Central memory CD4-positive, alpha-beta T cell (primary cell): ENCODE results near the gene UTP3.
"Not testable (repeated sequence)": the region's sequence is repeated elsewhere in the genome, so short reads cannot be mapped to it uniquely, and the experiment has no call there.

Experiments
- DNase-seq: peaks from one replicate; pipeline ENCODE4 v3.0.0; 2022
- total RNA-seq, 3 experiments: gene quantifications; one replicate each; lab custom pipeline; 2026; lab: John Stamatoyannopoulos, UW

UTP3 gene, protein sequence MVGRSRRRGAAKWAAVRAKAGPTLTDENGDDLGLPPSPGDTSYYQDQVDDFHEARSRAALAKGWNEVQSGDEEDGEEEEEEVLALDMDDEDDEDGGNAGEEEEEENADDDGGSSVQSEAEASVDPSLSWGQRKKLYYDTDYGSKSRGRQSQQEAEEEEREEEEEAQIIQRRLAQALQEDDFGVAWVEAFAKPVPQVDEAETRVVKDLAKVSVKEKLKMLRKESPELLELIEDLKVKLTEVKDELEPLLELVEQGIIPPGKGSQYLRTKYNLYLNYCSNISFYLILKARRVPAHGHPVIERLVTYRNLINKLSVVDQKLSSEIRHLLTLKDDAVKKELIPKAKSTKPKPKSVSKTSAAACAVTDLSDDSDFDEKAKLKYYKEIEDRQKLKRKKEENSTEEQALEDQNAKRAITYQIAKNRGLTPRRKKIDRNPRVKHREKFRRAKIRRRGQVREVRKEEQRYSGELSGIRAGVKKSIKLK
- 17.6 to 65.1 (median 36.7) reads per million in 3 experiments for total RNA-seq

DNA sequence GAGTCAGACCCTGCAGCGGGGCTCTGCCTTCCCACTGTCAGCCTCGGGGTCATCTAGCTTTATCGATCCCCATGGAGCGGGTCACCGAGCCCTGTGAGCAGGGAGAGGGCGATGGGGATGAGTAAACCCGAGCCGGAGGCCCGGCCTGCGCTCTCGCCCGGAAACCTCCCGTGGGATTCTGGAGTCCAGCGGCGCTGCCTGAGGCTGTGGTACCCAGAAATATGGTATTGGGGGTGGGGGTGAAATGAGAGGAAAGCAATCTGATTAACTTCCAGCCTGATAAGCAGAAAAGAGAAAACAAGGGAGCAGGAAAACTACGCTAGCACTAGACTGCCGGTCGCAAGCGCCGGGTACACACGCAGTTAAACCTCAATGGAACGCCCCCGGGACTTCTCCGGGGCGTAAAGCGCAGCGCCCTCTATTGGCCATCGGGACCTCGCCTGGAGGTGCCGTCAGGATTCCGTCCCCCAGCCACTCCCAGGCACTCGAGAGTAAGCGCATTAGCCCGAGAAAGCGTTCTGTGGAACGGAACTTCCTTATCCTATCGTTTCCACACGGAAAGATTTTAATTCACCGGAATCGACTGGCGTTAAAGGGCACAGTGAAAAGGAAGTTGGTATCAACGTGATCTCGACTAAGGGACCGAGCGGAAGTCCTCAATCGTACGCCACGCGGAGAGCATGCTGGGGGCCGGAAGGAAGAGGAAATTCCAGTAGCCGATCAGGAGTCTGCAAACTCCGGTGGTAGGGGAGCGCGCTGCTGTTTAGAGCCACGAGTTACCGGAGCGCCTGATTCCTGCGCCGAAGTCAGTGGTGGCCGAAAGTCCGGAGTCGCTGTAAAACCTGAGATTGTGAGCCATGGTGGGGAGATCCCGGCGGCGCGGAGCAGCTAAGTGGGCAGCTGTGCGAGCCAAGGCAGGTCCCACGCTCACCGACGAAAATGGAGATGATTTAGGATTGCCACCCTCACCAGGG lies at the start of gene UTP3:
Gene UTP3 (plus strand): TSS at position 712 of the 974 bp plus-strand sequence. CDS start 146 bp downstream, at position 858.
- peak; percentile 91 for DNase-seq

DNA sequence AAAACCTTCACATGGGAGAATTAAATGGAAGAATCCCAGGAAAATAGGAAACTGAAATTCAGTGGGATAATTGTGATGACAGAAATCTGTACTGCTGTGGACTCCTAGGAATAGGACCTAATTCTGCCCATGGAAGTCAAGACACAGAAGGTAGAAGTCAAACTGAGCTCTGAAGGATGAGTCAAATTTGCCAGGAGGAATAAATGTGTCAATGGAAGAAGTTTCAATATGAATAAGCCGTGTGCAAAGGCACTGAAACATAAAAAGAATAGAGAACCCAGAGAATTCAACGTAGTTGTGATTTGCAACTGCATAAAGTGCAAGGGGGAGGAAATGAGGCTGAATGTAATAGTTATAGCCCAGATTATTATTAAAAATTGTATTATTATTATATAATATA lies 48.1 kb upstream of the UTP3 start:
- no peak for DNase-seq

DNA sequence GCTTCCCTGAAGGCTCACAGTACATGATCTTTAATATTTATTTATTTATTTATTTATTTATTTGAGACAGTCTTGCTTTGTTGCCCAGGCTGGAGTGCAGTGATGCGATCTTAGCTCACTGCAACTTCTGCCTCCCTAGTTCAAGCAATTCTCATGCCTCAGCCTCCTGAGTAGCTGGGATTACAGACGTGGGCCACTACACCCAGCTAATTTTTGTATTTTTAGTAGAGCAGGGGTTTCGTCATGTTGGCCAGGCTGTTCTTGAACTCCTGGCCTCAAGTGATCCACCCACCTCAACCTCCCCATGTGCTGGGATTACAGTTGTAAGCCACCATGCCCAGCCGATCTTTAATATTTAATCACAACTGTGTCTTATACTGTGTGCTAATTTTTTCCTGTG lies 37.6 kb upstream of the UTP3 start:
- DNase-seq, result not testable (repeated sequence)

DNA sequence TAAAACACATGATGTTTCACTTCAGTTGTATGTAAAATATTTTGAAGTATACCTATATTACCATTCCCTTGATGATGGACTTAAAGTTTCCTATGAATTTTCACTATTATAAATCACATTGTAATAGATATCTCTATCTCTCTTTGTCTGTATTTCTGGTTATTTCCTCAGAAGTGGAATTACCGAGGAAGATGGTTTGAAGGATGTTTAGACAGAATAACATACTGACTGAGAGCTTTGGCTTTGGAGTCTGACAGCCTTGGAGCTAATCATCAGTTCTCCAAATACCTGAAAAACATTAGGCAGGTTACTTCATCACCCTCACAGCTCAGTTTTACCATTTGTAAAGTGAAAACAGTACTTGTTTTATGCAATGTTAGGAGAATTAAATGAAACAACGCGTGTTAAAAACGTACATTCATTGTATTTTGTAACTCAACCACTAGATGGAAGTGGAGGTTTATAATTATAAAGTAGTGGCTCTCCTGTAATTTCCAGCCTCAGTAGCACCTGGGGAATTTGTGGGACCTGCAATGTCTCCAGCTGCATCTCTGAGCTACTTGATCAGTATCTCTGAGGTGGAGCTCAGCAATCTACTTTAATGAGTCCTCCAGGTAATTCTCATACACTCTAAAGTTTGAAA lies 36.3 kb upstream of the UTP3 start:
- peak; percentile 29 for DNase-seq

DNA sequence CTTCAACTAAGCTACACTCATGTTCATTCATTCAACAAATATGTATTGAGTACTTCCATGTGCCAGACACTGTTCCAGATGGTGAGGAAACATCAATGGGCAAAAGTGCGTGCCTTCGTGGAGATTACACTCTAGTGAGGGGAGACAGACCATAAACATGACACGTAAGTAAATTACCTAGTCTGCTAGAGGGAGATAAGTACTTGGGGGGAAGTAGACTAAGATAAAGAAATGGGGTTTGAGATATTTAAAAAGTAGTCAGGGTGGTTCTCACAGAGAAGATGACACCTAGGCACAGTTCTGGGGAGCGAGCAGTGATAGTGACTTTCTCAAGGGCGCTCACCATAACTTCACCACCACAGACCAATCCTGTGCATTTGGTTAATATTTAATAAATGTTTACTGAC lies 33.7 kb upstream of the UTP3 start:
- no peak for DNase-seq

DNA sequence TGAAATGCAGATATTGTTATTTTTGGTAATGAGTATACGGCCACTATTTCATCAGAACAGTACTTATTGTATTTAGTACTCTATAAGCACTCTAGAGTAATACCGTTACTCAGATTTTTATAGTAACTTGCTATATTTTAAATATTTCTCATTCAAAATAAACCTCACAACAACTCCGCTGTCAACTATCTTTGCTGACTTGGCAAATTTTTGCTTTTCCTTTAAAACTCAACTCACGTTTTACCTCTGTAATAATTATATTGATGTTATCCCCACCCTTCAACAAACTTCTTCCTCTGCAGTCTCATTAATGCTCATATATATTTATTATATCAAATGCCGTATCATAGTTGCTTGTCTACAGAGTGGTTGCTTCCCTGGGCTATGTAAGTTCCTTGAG lies 31.0 kb upstream of the UTP3 start:
- no peak for DNase-seq

DNA sequence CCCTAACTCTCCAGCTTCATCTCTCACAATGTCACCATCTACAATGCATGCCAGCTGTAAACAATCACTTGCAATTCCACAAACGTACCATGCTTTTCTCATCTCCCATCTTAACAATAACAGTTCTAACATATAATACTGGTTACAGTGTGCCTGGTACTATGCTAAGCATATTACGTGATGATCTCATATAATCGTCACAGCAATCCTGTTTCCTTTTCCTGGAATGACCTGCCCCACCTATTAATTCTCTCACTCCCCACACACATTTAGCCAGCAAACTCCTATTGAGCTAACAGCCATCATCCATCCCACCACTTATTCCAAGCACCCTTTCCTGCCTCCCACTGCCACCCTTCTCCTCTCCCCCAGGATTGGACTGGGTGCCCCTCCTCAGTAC lies 29.9 kb upstream of the UTP3 start:
- no peak for DNase-seq

DNA sequence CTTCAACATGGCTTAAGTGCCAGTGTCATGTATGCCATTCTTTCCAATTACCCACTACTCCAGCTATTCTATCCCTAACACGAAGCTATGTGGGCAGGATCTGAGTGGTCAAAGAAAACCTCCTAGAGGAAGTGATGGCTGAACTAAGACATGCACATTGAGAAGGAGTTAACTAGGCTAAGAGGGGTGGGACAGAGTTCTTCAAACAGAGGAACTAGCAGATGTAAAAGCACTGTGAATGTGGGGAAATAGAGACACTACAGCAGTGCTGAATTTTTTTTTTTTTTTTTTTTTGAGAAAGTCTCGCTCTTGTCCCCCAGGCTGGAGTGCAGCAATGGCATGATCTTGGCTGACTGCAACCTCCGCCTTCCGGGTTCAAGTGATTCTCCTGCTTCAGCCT lies 28.2 kb upstream of the UTP3 start:
- DNase-seq, result no peak

DNA sequence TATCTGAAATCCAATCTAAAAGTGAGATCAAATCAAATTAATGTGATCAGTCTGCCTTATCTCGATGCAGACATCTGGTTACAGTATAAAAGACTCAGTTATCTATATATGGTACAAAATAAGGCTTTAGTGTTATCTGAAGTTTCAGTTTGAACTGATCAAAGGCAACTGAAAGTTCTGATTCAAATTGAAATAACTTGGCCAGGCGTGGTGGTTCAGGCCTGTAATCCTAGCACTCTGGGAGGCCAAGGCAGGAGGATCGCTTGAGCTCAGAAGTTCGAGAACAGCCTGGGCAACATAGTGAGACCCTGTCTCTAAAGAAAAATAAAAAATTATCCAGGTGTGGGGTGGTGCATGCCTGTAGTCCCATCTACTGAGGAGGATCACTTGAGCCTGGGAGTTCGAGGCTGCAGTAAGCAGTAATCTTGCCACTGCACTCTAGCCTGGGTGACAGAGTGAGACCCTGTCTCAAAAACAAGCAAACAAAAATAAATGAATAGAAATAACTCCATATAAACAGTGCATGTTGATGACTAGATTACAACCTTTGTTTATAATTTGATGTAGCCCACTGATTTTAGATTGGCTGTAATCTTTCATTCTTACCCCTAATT lies 26.9 kb upstream of the UTP3 start:
- not testable (repeated sequence) for DNase-seq

DNA sequence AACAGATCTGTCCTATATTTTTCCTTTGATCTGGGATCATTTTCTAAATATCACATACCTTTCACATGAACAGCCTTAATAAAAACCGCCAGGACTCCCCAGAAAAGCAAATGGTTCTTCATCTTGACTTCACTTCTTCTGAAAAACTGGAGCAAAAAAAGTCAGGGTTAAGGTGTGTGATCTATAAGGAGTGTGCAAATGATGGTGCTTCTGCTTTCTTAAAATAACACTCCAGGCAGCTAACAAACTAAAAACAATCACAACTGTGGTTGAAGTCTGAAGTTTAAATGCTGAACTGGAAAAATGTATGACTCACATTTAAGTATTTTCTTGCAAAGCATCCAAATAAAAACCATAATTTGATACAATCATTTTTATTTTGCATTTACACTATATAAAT lies 22.0 kb upstream of the UTP3 start, which contains the start of gene JCHAIN:
Gene JCHAIN (minus strand): TSS at position 140 of the 400 bp plus-strand sequence. CDS start 18 bp downstream, at position 122.
- no peak for DNase-seq

DNA sequence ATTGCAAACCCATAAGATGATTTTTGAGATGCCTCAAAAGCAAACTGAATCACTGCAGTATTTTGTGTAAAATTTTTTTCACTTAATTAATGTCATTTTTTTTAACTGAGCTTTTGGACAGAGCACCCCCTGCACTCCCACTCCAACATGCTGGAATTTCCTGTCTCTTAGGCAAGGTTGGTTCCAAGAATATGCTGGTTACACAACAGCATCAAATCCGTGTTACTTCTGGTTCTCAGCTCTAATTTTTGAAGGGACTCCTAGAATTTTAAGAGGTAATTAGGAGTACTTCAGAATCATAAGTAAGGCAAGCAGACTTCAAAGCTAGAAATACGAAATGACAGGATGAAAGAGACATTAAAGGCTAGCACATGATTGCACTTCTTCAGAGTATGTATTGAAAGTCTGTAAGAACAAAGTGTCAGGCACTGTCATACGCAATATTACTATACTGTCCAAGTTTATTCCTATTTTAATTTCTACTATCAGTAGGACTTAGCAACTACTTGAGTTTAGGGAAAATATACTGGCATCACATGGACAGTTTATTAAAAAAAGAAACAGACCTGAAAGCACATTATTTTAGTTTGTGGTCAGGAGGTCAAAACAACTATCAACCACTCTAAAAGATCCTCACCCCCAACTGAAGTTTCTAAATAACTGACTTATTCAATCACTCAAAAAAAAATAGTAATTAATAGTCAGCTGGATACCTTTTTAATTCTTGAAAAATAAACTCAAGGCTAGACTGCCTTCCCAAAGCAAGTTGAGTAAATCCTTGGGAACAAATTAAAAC lies 20.4 kb upstream of the UTP3 start:
- no peak for DNase-seq

DNA sequence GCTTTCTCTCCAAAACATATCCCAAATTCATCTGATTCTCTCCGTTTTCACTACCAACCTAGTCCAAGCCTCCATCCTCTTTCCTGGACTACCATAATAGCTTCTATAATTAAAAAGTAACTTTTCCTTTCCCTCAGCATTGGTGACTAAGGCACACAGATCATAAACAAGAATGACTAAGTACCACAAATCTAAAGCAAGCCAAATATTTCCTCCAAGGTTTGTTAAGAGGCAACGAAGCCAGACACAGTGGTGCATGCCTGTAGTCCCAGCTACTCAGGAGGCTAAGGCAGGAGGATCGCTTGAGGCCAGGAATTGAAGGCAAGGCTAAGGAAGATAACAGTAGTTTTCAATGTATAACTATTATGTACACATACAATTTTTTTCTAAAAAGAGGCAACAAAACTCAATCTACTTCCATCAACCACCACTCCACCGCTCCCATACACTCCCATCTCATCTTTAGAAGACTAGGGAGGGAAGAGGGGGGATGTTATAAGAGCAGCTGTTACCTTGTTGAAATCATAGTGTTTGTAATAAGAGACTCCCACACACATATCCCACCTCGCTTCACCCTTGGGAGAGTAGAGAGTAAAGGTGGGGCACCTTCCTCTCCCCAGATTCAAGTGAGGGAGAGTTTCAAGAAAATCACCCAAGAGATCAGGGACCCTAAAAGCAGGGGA lies 17.9 kb upstream of the UTP3 start:
- no peak for DNase-seq

DNA sequence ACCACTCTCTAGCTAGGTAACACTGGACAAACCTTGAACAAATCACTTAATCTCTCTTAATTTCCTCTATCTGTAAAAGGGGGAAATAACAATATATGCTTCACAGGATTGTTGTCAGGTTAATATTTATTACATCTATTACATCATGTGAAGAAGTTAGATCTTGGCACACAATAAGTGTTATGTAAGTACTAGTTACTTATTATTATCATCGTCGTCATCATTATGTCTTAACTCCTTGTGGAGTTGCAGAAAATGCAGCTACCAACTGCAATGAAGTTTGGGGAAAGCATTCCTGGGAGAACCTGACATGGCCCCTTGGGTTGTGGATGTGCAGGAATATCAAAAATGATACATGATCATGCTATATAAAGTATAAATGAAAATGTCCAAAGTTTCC lies 17.2 kb upstream of the UTP3 start:
- DNase-seq, result no peak

DNA sequence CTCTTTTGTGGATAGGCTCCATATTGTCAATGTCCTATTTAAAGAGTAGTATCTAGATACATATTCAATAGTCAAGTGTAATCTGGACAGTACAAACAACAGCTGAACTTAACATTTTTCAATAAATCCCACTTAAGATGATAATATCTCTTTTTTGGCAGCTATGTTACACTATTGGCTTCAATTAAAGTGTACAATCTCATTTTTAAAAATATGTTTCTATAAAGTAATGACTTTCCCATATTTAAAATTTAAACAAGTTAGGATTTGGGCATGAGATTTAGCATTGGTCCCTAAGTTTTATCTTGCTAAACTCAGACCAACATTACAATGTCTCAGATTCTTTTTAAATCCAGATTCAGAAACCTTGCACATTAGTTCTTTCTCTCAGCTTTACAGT lies 14.1 kb upstream of the UTP3 start:
- DNase-seq, result no peak

DNA sequence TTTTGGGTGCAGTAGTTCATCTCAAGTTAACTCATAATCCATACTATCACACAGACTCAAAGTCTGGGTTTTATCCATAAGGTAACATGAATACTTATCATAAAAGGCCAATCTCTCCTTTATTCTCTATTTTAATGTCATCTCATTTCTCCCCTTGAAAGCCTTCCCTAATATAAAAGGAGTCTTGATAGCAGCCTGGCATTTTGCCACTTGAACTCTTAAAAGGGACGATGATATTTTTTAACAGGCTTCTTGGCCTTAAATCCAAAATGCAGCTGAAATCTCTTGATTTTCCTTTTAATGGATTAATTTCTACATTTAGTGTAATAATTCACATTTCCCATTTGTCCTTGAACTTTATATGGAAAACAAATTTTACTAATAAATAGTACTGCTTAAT lies 13.6 kb upstream of the UTP3 start:
- DNase-seq, result no peak

DNA sequence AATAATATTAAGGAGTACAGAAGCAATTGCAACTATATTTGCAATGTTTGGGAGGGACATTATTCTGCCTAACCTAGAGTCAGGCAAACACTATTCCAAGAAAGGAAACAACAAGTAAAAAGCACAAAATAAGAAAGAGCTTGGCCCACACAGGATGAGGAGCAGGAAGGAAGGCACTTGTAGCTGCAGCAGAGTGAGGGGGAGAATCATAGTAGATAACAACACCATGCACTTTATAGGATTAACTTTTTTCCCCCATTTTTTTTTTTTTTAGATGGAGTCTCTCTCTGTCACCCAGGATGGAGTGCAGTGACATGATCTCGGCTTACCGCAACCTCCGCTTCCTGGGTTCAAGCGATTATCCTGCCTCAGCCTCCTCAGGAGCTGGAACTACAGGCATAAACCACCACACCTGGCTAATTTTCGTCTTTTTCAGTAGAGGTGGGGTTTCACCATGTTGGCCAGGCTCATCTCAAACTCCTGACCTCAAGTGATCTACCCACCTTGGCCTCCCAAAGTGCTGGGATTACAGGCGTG lies 11.7 kb upstream of the UTP3 start:
- DNase-seq, result no peak

DNA sequence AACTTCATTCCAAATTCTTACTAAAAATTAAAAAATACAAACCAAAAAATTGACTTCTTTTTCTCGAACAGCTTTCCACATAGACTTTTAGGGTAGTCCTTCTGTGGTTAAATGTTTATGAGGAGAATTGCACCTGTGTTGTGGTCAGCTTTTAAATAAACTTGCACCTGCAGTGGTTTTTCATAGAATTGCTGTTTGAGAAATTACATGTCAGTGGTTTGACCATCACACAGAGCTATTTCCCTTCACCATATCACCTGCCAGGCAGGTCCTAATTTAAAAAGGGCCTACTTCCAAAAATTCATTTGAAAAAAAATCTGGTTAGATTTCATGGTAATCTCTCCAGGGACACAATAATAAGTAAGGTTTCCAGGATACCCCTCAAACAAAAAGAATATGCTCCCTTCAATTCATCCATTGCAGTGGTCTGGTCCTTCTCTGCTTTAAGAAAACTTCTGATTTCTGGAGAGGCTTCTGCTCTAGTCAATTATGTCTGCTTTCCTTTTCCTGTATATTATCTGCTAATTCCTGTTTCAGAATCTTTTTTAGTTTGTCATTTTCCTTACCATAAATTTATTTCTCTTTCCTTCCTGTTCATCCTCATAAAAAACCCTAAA lies 9.8 kb upstream of the UTP3 start:
- DNase-seq, result no peak

DNA sequence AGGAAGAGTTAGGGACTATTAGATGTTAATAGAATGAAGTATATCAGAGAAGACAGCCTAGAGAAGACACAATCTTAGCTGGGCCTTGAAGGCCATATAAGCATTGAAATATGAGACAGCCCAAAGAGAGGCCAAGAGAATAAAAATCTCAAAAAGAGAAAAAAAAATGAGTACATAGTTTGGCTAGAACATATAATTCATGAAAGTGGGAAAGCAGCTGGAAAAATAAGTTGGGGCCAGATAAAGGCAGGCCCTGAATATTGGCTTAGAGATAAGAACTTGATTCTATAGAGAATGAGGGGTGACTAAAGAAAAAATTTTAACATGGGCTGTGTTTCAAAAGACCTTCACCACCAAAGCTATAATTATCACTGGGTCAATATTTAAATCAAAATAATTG lies 7.4 kb upstream of the UTP3 start:
- DNase-seq, result no peak

DNA sequence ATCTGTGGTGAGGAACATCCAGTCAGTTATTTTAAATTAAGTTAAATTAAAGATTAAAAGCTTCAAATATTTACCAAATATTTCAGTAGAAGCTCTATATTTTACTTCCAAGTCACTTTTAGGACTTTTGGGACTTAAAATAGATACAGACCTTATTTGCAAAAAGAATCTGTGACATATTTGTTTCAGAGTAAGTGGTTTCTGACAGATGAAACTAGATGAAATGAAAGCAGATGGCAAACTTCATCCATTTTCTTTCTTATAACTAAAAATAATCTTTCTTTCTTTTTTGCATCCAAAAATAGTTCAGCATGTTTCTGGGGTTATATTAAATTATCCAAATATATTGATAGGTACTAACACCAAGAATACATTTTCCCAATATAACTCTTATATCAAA lies 6.6 kb upstream of the UTP3 start:
- DNase-seq, result no peak

DNA sequence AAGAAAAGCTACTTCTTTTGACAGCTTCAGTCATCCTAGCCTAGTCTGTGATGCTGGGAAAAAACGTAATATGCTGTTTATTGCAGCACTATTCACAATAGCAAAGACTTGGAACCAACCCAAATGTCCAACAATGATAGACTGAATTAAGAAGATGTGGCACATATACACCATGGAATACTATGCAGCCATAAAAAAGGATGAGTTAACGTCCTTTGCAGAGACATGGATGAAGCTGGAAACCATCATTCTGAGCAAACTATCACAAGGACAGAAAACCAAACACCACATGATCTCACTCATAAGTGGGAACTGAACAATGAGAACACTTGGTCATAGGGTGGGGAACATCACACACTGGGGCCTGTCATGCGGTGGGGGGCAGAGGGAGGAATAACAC lies 6.2 kb upstream of the UTP3 start:
- not testable (repeated sequence) for DNase-seq
